NCI-H2227 (cell line): Measurements from ENCODE around the gene LENG1.
A peak's percentile ranks its signal among the peaks of the same experiment; 100 is the strongest.

Experiments
- DNase-seq: peaks from one replicate; lab custom pipeline; 2025; ENCODE audit not compliant: unreplicated experiment; lab: John Stamatoyannopoulos, UW

The LENG1 gene

GRCh38 chr19:54142166-54142780, 17.2 kb downstream of the LENG1 start:
- no peak for DNase-seq

DNA sequence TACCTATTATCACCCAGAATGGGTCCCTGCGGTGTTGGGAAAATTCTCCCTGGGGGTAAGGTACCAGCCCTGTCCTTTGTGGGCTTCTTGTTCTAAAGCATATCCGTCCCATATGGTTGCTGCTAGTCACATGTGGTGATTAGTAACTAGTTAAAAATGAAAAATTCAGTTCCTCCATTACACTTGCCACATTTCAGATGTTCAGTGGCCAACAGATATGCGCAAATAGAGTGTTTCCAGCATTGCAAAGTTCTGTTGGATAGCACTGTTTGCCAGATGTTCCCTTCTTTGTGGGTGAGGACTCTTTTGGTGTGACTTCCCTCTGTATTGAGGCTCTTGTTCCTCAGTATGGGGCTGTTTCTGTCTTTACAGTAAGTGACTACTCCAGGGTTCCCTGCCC, 18.2 kb downstream of the LENG1 start:
- DNase-seq = no peak

DNA sequence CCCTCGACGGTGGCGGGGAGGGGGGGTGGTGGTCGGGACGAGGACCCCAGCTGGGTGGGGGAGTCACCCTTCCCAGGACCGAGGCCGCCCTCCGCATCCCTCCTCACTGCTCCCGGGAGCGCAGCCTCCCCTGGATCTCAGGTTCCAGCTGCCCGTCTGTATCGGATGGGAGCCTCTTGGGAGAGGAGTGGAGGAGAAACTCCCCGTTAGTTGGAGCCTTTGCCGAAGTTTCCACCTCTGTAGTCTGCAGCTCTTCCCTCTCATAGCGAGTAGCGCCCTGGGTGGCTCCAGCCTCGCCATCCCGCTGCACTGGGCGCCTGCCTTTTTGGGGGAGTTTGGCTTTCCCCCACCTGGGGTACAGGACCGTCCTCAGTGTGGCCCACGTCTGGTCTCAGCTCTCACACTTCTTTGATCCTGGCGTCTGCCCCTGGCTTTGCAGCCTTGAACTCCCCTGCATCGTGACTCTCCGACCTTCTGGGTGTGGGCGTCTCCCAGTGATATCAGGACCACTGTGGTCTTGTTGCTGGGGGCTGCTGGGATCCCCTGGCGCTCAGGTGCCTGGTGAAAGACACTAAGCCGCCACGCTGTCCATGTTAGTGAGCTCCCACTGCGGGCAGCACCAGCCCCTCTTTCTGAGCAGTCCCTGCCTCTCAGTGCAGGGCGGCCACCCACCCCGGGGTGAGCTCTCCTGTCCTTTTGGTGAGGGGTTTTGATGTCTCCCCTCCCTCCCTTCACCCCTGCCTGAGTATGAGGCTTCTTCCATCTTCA, 20.8 kb downstream of the LENG1 start:
- DNase-seq = no peak

DNA sequence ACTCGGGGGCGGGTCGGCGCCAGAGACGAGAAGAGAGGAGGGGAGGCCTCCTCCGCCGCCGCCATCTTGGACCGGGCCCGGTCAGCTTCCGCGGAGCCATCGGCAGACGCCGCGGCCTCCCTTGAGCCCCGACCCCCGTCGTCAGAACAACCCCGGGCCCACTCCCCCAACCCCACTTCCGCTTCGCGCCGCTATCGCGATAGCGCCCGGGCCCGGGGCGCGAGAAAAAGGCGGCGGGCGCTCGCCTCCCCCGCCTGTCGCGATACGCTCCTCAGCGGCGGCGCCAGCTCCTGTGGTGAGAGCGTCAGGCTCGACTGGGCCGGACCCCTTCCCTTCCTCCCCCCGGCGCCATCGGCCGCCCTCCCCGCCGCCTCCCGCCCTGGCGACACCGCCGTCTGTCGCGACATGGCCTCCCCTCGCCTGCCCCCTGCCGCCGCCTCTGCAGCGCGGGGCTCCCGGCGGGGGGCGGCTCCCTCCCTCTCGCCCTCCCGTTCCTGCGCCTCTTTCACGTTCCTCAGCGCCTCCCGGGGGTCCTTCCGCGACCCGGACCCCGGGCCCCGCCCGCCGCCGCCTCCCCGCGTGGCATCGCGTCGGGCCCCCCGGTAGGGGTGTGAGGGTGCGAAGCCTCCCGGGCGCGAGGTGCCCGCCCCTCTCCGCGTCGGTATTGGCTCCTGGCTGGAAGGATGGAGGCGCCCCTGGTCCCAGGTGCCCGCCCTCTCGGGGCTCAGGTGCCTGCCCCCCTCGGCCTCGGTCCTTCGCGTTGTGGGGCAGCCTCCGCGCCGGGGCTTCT, 21.6 kb downstream of the LENG1 start, which contains the start of gene CNOT3:
TSS of gene CNOT3 (plus strand) at position 64 of the 790 bp plus-strand sequence. CDS start 5,217 bp downstream, outside the sequence.
- peak; percentile 67 for DNase-seq

DNA sequence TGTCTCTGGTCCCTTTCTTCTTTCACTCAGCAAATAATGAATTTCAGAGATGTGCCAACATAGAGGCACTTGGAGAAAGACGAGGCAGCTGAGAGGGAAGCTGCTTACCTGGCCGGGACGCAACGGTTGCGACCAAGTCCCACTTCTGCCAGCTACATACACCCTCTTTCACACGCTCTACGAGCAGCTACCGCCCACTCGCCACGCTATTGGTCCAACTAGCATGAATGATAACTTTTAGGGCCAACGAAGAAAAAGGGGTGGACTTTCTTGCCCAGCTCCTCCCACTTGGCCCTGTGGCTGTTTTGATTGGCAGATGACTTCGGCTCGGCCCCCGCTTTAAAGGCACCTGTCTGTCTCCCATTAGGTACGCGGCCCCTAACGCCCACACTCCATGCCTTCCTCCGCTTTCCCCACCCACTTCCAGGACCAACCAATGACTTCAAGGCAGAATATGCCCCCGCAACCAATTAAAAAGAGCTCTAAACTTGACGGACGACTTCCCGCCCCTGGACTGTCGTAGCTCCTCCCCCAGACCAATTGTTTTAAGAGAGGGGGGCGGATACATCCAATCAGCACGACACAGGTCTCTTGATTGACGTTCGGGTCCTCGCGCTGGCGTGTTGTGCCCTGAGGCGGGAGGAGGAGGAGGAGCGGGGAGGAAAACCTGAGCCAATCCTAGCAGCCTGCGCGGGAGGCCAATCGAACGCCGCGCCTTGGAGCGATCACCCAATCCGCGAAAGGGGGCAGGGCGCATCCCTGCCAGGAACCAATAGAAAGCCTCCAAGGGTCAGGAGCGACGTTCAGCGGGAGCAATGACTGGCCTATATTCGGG, 22.4 kb downstream of the LENG1 start:
- peak; percentile 100 for DNase-seq

DNA sequence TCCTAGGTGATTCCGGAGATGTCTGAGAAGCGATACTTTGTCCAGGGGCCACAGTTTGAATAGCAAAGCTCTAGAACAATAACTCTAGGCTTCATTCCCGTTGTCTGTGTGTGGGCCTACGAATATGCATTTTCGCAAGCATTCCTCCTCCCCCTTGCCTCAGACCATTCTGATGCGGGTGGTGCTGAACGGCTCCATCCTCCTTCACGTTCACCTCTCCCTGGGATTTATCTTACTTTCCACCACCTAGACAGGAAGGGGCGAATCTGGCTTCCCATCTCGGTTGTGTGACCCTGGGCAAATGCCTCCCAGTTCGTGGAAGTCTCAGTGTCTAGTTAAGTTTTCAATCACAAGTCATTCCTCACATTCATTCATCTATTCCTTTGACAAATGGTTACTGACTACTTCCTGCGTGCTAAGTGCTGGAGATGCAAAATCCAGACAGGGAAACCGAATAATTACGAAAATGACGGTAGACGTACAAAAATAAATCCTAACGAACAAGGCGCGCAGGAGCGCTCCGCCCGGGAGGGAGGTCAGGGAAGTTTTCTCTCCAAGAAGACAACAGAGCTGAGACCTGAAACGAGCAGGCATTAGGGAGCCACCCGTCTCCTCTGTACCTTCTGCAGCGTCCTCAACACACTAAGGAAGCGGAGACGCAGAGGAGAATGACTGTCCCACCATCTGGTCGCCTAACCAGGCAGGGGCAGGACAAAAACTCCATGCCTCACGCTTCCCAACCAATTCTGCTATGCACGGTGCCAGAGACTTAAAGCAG, 23.2 kb downstream of the LENG1 start:
- peak; percentile 76 for DNase-seq

GRCh38 chr19:54133957-54134590, 25.4 kb downstream of the LENG1 start:
- DNase-seq = no peak

- DNase-seq = peak; percentile 86
Measured at GRCh38 chr19:54133312-54133956, 26.1 kb downstream of the LENG1 start.

DNA sequence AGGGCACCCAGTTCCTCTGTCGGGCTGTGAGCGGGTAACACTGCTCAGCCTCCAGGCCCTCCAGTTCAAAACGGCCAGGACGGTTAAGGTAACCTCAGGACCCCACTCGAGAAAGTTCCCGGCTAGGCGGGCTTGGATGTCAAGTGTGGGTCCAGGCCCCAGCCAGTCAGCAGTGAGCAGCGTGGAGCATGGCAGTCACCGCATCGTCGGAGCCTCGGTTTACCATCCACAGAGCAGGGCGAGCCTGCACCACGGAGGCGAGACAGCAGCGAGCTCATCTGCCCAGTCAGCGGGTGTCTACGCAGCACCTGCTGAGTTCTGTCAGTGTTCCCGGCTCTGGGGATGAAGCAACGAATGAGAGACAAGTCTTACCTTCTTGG, 29.9 kb downstream of the LENG1 start:
- no peak for DNase-seq

DNA sequence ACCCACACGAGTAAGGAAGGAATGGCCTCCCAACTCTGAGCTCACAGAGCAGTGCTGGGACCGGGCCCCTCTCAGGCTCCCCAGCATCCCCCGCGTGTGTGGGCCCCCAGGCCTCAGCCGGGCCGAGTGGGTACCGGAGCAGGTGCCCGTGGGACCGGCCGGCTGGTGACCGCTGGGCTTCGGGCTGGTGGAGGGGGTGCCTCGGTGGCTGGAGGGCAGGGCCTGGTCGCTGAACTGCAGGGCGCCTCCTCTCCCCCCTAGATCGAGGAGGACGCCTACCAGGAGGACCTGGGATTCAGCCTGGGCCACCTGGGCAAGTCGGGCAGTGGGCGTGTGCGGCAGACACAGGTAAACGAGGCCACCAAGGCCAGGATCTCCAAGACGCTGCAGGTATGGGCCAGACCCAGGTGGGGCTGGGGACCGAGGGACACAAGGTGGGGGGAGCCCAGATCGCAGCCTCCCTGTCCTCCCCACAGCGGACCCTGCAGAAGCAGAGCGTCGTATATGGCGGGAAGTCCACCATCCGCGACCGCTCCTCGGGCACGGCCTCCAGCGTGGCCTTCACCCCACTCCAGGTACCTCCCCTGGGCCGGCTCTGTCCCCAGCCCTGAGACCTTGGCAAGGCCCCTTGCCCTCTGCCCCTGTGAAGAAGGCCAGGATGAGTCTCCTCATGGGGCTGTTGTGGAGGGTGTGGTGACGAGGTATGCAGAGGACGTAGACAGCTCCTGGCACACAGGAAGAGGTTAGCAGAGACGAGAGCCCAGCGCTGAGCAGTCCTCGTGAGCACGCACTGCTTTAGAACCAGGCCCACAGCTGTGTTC, 30.5 kb downstream of the LENG1 start:
- no peak for DNase-seq

DNA sequence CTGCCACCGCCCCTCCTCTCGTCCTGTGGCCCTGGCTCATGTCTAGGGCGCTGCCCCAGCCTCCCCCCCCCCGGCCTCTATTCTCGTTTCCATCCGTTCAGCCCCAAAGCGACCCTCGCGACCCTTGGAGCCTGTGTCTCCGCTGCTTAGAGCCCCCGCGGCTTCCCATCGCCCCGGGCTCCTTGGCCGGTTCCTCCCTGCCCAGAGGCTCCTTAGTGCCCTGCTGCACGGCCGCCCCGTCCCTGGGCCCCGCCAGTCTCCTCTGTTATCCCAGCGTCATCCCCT, 31.1 kb downstream of the LENG1 start:
- no peak for DNase-seq

DNA sequence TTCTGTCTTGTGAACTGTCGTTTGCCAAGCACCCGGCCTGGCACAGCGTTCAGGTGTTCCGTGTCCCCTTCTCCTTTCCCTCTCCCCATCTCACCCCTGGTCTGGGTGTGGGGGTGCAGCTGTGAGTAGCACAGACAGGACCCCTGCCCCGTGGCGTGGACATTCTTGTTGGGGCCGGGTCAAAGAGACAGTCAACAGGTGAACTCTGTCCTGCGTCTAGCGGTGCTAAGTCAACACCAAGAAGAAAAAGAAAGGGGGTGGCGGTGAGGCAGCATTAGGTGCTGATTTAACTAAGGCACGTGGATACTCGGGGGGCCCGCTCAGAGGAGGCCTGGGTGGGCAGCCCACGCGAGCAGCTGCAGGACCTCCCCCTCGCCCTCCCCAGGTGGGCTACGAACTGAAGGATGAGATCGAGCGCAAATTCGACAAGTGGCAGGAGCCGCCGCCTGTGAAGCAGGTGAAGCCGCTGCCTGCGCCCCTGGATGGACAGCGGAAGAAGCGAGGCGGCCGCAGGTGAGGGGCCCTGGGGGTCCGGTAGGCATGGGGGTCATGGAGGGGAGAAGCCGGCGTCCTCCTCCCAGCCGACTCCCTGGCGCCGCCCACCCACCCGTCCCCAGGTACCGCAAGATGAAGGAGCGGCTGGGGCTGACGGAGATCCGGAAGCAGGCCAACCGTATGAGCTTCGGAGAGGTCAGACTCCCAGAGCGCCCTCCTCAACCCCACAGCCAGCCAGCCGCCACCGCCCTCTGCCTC, 31.7 kb downstream of the LENG1 start:
- DNase-seq = no peak

- no peak for DNase-seq
Measured at GRCh38 chr19:54125713-54126112, 33.8 kb downstream of the LENG1 start.

GRCh38 chr19:54124393-54124792, 35.1 kb downstream of the LENG1 start:
- DNase-seq = no peak

- no peak for DNase-seq
Measured at GRCh38 chr19:54123682-54124081, 35.8 kb downstream of the LENG1 start.

DNA sequence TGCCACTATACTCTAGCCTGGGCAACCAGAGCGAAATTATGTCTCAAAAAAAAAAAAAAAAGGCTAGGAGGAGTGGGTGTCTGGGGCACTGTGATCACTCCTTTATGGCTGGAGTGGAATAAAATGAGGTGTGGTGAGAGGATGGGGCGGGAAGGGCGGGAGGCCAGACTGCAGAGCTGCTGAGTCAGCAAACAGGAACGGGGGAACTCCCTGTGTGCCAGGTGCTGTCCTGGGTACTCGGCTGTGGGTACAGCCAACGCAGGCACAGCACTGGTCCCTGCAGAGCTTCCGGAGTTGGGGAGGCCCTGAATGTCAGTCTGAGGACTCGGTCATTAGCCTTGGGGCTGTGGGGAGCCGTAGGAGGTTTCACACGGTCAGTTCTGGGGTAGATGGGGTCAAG, 38.3 kb downstream of the LENG1 start:
- DNase-seq = no peak

DNA sequence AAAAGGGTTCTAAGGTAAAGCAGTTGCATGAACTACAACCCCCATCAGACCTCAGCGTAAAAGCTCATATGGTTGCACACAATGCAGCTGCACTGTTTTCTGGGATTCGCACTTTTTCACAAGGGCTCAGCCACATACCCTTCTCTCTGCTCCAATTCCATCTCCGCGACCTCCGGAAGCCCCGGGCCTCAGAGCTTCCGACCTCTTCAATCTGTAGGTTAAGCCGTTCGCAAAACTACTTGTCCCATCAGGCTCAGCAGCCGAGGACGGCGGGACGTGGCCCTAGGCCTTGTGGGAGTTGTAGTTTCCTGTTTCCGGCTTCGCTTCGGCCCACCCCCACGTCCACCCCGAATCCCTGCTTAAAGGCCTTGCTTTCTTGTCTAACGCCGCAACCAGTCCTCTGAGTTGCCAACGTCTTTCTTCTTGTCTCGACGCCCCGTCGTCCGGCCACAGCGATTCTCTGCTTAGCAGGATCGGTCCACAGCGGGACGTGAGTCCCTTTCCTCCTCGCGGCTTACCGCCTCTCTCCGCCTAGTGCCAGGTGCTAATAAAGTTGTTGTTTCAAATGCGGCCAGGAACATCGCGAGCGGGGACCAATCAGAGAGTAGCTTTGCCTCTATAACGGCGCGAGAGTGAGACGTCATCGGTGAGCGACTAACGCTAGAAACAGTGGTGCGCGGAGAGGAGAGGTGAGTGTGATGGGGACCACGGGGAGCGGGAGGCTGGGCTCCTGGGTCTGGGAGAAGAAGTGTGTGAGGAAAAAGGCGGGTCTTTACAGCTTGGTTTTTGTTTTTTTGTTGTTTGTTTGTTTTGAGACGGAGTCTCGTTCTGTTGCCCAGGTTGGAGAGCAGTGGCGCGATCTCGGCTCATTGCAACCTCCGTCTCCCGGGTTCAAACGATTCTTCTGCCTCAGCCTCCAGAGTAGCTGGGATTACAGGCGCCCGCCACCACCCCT, 44.1 kb downstream of the LENG1 start, which contains the start of the genes PRPF31 and TFPT:
TSS of gene PRPF31 (plus strand) at position 646 of the 955 bp plus-strand sequence. CDS start 2,525 bp downstream, outside the sequence.
TSS of gene TFPT (minus strand) at position 549 of the 955 bp plus-strand sequence. CDS start at position 161, 388 bp downstream.
- peak; percentile 100 for DNase-seq
